H1 (cell line): Measurements from ENCODE around the gene CAMTA1. TPM values are rescaled to one million over a fixed set of nuclear protein-coding genes. Genes with fewer than 3 reads are reported as not detected.

Source experiments
- CTCF ChIA-PET: fragments of 300-600 bp; sonication (Branson Sonifier 250); formaldehyde crosslinking; loops from one replicate; lab custom pipeline; 2021; ENCODE audit not compliant: partially characterized antibody; lab: Charles Lee
- POLR2A ChIA-PET: fragments of 300-600 bp; sonication (Branson Sonifier 250); formaldehyde crosslinking; loops from one replicate; lab custom pipeline; 2021; ENCODE audit warnings: inconsistent platforms; ENCODE audit not compliant: partially characterized antibody; lab: Charles Lee
- DNase-seq, 2 experiments: peaks; one replicate each; pipeline versions ENCODE4 v3.0.0 to v3.0.0-alpha.2; 2010 to 2022; ENCODE audit warnings: low spot score in 2 of 2, low read depth in 1 of 2, mixed read lengths in 1 of 2
- FAIRE-seq: peaks from 2 replicates; lab custom pipeline; 2011; peaks lifted over from hg19 to GRCh38; lab: Jason Lieb, UNC
- H2AFZ ChIP-seq: 2 replicates; pipeline ENCODE4 v1.8.1; 2012; ENCODE audit warnings: low read length, inconsistent platforms
- H2AK5ac ChIP-seq: 2 replicates; pipeline ENCODE4 v1.6.1; 2013; ENCODE audit warnings: low read depth, low read length
- H2BK120ac ChIP-seq: replicated peaks from 2 replicates; pipeline ENCODE3; 2013; ENCODE audit warnings: low read depth, low read length, inconsistent platforms
- H2BK12ac ChIP-seq: 2 replicates; pipeline ENCODE4 v1.6.1; 2013; ENCODE audit warnings: low read depth, low read length
- H2BK15ac ChIP-seq: 2 replicates; pipeline ENCODE4 v1.6.1; 2013; ENCODE audit warnings: low read length
- H2BK20ac ChIP-seq: 2 replicates; pipeline ENCODE4 v1.6.1; 2013; ENCODE audit warnings: low read length
- H2BK5ac ChIP-seq: 2 replicates; pipeline ENCODE4 v1.6.1; 2013; ENCODE audit warnings: low read depth, low read length
- H3K14ac ChIP-seq: 2 replicates; pipeline ENCODE4 v1.6.1; 2013; ENCODE audit warnings: inconsistent platforms; ENCODE audit not compliant: insufficient read length
- H3K18ac ChIP-seq: 2 replicates; pipeline ENCODE4 v1.6.1; 2013; ENCODE audit warnings: low read length; ENCODE audit errors: extremely low read depth
- H3K23ac ChIP-seq: 2 replicates; pipeline ENCODE4 v1.6.1; 2013; ENCODE audit warnings: inconsistent platforms; ENCODE audit not compliant: insufficient read length
- H3K23me2 ChIP-seq: 2 replicates; pipeline ENCODE4 v1.6.1; 2013; ENCODE audit warnings: low read depth, low read length
- H3K27ac ChIP-seq: 2 replicates; pipeline ENCODE4 v1.6.1; 2011; ENCODE audit warnings: low read depth, low read length, inconsistent platforms
- H3K27me3 ChIP-seq, 4 experiments: replicated peaks in 1 of 4; 1 replicate in 1 of 4; 2 replicates in 3 of 4; pipeline versions ENCODE4 v1.6.1 to v1.8.1; 2011 to 2013; ENCODE audit warnings: low read length in 3 of 4, mild to moderate bottlenecking in 3 of 4, inconsistent platforms in 2 of 4, mixed read lengths in 2 of 4, moderate library complexity in 1 of 4; ENCODE audit not compliant: control insufficient read depth in 3 of 4, insufficient read depth in 3 of 4; ENCODE audit errors: extremely low read depth in 1 of 4
- H3K36me3 ChIP-seq, 4 experiments: 2 replicates each; pipeline versions ENCODE4 v1.6.1 to v1.8.1; 2011 to 2013; ENCODE audit warnings: mild to moderate bottlenecking in 4 of 4, low read length in 3 of 4, moderate library complexity in 2 of 4, control low read depth in 1 of 4, inconsistent platforms in 1 of 4; ENCODE audit not compliant: insufficient read depth in 4 of 4, control insufficient read depth in 2 of 4
- H3K4ac ChIP-seq: replicated peaks from 2 replicates; pipeline ENCODE3; 2013; ENCODE audit warnings: low read length, low read depth, mixed read lengths, inconsistent platforms; ENCODE audit not compliant: insufficient read length
- H3K4me1 ChIP-seq, 4 experiments: replicated peaks in 1 of 4; 1 replicate in 1 of 4; 2 replicates in 3 of 4; pipeline versions ENCODE4 v1.6.1 to v1.8.1; 2011 to 2013; ENCODE audit warnings: low read length in 3 of 4, inconsistent platforms in 2 of 4, mixed read lengths in 1 of 4; ENCODE audit not compliant: insufficient read depth in 4 of 4, control insufficient read depth in 3 of 4
- H3K4me2 ChIP-seq, 2 experiments: 2 replicates each; pipeline versions ENCODE4 v1.6.1 to v1.8.1; 2011 to 2013; ENCODE audit warnings: low read depth in 2 of 2, low read length in 2 of 2, control low read depth in 1 of 2, inconsistent platforms in 1 of 2, mild to moderate bottlenecking in 1 of 2; ENCODE audit not compliant: insufficient read depth in 1 of 2
- H3K4me3 ChIP-seq, 4 experiments: fragments of 200-600, 300-600 bp in 1 of 4; sonication (generic), shearing (Covaris generic), sonication (Bioruptor Twin) in 1 of 4; 2 replicates each; pipeline versions ENCODE4 v1.5.1 to v1.8.1; 2011 to 2016; ENCODE audit warnings: low read length in 4 of 4, low read depth in 3 of 4, control low read depth in 2 of 4, inconsistent platforms in 2 of 4, mild to moderate bottlenecking in 2 of 4, mixed read lengths in 1 of 4, moderate library complexity in 1 of 4; ENCODE audit not compliant: insufficient read depth in 2 of 4; ENCODE audit errors: extremely low read depth in 1 of 4
- H3K56ac ChIP-seq: replicated peaks from 2 replicates; pipeline ENCODE3; 2013; ENCODE audit warnings: low read depth, mild to moderate bottlenecking, mixed read lengths, low read length, inconsistent platforms; ENCODE audit not compliant: insufficient read length
- H3K79me1 ChIP-seq: 2 replicates; pipeline ENCODE4 v1.6.1; 2013; ENCODE audit warnings: low read depth, low read length, control low read depth
- H3K79me2 ChIP-seq, 2 experiments: 2 replicates each; pipeline versions ENCODE4 v1.6.1 to v1.8.1; 2012 to 2013; ENCODE audit warnings: low read length in 2 of 2, mild to moderate bottlenecking in 2 of 2, inconsistent platforms in 1 of 2; ENCODE audit not compliant: insufficient read depth in 2 of 2, control insufficient read depth in 1 of 2
- H3K9ac ChIP-seq, 4 experiments: replicated peaks in 1 of 4; 1 replicate in 1 of 4; 2 replicates in 3 of 4; pipeline versions ENCODE4 v1.6.1 to v1.8.1; 2011 to 2013; ENCODE audit warnings: low read depth in 3 of 4, low read length in 3 of 4, control low read depth in 2 of 4, mild to moderate bottlenecking in 2 of 4, moderate library complexity in 2 of 4, inconsistent platforms in 1 of 4; ENCODE audit errors: extremely low read depth in 1 of 4
- H3K9me3 ChIP-seq, 2 experiments: 2 replicates each; pipeline versions ENCODE4 v1.6.1 to v1.8.1; 2012 to 2013; ENCODE audit warnings: mild to moderate bottlenecking in 2 of 2, moderate library complexity in 2 of 2, control low read depth in 1 of 2, inconsistent platforms in 1 of 2, low read depth in 1 of 2, low read length in 1 of 2, mixed read lengths in 1 of 2; ENCODE audit not compliant: insufficient read depth in 2 of 2
- H4K20me1 ChIP-seq, 2 experiments: replicated peaks in 1 of 2; 2 replicates each; pipeline versions ENCODE3 to v1.8.1; 2011 to 2013; ENCODE audit warnings: inconsistent platforms in 2 of 2, low read length in 2 of 2, mild to moderate bottlenecking in 1 of 2; ENCODE audit not compliant: insufficient read depth in 2 of 2, control insufficient read depth in 1 of 2
- H4K5ac ChIP-seq: 2 replicates; pipeline ENCODE4 v1.6.1; 2013; ENCODE audit warnings: low read length, low read depth, mixed read lengths, inconsistent platforms; ENCODE audit not compliant: insufficient read length
- H4K8ac ChIP-seq: 2 replicates; pipeline ENCODE4 v1.8.0; 2013; ENCODE audit warnings: mild to moderate bottlenecking, moderate library complexity, low read length, inconsistent platforms; ENCODE audit not compliant: insufficient read depth; ENCODE audit errors: extremely low read depth
- H4K91ac ChIP-seq: replicated peaks from 2 replicates; pipeline ENCODE3; 2013; ENCODE audit warnings: low read length, mixed read lengths, inconsistent platforms; ENCODE audit not compliant: insufficient read length
- BCL11A ChIP-seq, 2 experiments: IDR thresholded peaks; one replicate each; pipeline ENCODE4 v1.6.1; 2011; ENCODE audit warnings: low read depth in 2 of 2, low read length in 2 of 2, mild to moderate bottlenecking in 2 of 2
- HDAC2 ChIP-seq, 2 experiments: fragments of 300-600 bp in 1 of 2; sonication (generic) in 1 of 2; IDR thresholded peaks; 2 replicates each; pipeline ENCODE4 v1.6.1; 2011 to 2012; ENCODE audit warnings: low read depth in 2 of 2, low read length in 2 of 2, mild to moderate bottlenecking in 2 of 2, moderate library complexity in 2 of 2, borderline replicate concordance in 1 of 2, inconsistent platforms in 1 of 2
- HDAC6 ChIP-seq: IDR thresholded peaks from one replicate; pipeline ENCODE4 v1.7.1; 2012; ENCODE audit warnings: low read depth, mild to moderate bottlenecking, inconsistent platforms, low read length, moderate library complexity
- POLR2A ChIP-seq, 2 experiments: IDR thresholded peaks; 1 replicate in 1 of 2; 2 replicates in 1 of 2; pipeline ENCODE4 v1.6.1; 2011; ENCODE audit warnings: low read depth in 2 of 2, low read length in 2 of 2, mild to moderate bottlenecking in 2 of 2; ENCODE audit errors: control extremely low read depth in 1 of 2
- TAF1 ChIP-seq: IDR thresholded peaks from 2 replicates; pipeline ENCODE4 v1.6.1; 2011; ENCODE audit warnings: mild to moderate bottlenecking, low read depth, low read length
- TAF7 ChIP-seq: optimal IDR thresholded peaks from 2 replicates; pipeline ENCODE3; 2011; ENCODE audit warnings: low read depth, mild to moderate bottlenecking, inconsistent platforms, low read length, moderate library complexity, borderline replicate concordance
- YY1 ChIP-seq: IDR thresholded peaks from 2 replicates; pipeline ENCODE4 v1.6.1; 2011; ENCODE audit warnings: low read depth, mild to moderate bottlenecking, low read length
- WGBS, 2 experiments: shearing (Covaris generic) in 1 of 2; methylation state at CpG; one replicate each; pipeline versions ENCODE4 v1.1.6 to v1.1.7; 2013 to 2015; ENCODE audit warnings: low lambda C conversion rate in 2 of 2, mixed read lengths in 2 of 2, inconsistent platforms in 1 of 2, low coverage in 1 of 2, missing lambda C conversion rate in 1 of 2; ENCODE audit not compliant: insufficient replicate concordance in 2 of 2, insufficient coverage in 1 of 2, insufficient read length in 1 of 2; ENCODE audit errors: extremely low coverage in 1 of 2, missing lambda C conversion rate in 1 of 2; 5-methylcytosine and 5-hydroxymethylcytosine counted together
- polyA plus RNA-seq, 7 experiments: library from polyadenylated mRNA; depleted of rRNA in 3 of 7; stranded (reverse) in 5 of 7; unstranded in 2 of 7; fragments of >200 nt in 5 of 7; fragments of 200-250 nt in 2 of 7; gene quantifications; 1 replicate in 5 of 7; 2 replicates in 1 of 7; 4 replicates in 1 of 7; pipeline versions ENCODE4 v1.2.1 to v1.2.3, GENCODE V29; 2011 to 2013; ENCODE audit warnings: missing spikeins in 2 of 7, mixed read lengths in 2 of 7
- total RNA-seq: library from RNA; stranded (reverse); fragmentation: NEBNext Ultra II Directional; extraction: Animal tissue kit (Norgen Biotek cat#: 25700); gene quantifications from 2 replicates; pipeline ENCODE4 v1.2.1, GENCODE V29; 2021

CAMTA1 gene
- total and polyA plus RNA-seq, 2 of the 8 experiments (the other 6 are each of a cell fraction or from before 2014, with no cell fraction given) = 65.0 to 119 TPM

DNA sequence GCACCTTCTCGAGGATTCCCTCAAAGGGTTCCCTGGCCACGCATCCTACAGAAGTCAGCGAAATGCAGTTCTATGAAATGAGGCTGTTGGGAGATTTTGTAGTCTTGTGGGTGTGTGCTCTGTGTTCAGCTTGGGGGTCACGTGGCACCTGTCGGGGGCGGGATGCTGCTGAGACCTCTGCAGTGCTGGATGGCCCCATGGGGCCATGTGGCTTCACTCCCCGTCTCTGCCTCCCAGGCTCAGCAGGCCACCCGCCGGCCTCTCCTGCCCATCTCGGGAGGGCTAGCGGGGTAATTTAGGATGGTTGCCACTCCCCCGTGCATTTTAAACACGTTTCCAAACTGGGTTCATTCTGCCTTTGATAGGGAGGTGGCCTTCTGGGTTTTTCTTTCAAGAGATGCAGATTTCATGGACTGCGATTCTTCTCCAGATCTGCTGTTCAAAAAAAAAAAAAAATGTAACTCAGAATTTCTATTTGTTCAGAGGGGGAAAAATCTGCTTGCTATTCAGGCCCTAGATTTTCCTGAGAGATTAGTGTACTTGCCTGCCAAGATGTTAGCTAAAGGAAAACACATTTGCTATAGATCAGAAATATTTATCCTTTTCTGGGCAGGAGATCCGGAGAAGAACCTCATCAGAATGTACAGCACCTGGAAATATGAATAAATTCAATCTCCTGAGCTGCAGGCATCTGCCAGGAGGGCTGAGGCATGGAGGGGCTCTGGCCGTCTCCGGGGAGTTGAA, 708.6 kb downstream of the CAMTA1 start:
- no peak overlapping the region for H2AK5ac ChIP-seq
- H3K79me2 ChIP-seq = no peaks in the 10 kb centered on the region
- WGBS, 2 experiments = 81% methylated on average over 17 of the region's 17 CpGs; no CpG with 5 or more reads in 1 of the 2 experiments
- no peak overlapping the region for H3K4me3 ChIP-seq
- H2BK120ac ChIP-seq = no peak overlapping the region
- H3K23me2 ChIP-seq = peaks cover 14% of the 10 kb centered on the region
- H4K91ac ChIP-seq = no peak overlapping the region
- no peak overlapping the region for H2BK15ac ChIP-seq
- no peak overlapping the region for H3K4me2 ChIP-seq
- H3K18ac ChIP-seq = no peak overlapping the region
- no peak for TF ChIP-seq HDAC2 (IDR thresholded peaks at IDR 0.05; ENCODE audit: borderline replicate concordance in 1 of 2, low read depth in 2 of 2, low read length in 2 of 2)
- no peak for TF ChIP-seq HDAC6
- TF ChIP-seq YY1 = no peak
- TF ChIP-seq TAF1 = no peak
- no peak for TF ChIP-seq POLR2A (IDR thresholded peaks at IDR 0.05; ENCODE audit: control extremely low read depth in 1 of 2, low read depth in 2 of 2, low read length in 2 of 2)
- no peak for TF ChIP-seq BCL11A (IDR thresholded peaks at IDR 0.05; ENCODE audit: low read depth in 2 of 2, low read length in 2 of 2)
- TF ChIP-seq TAF7 = no peak
- H3K9me3 ChIP-seq = peaks cover 0 to 3% of the 10 kb centered on the region in 2 experiments; a peak in 1 of 4 replicates
- ChIA-PET POLR2A (interaction anchor here (0.7 kb wide), 1 partner anchor 115 kb away, joined by 4 read pairs; no protein-coding TSS in a partner anchor), CTCF (interaction anchor here (0.7 kb wide), 1 partner anchor 36 kb away, joined by 4 read pairs; no protein-coding TSS in a partner anchor)
- FAIRE-seq = no peak
- no peak overlapping the region for H3K14ac ChIP-seq
- H2AFZ ChIP-seq = no peak overlapping the region
- no peak overlapping the region for H3K56ac ChIP-seq
- no peaks in the 10 kb centered on the region for H3K79me1 ChIP-seq
- H4K8ac ChIP-seq = no peak overlapping the region; the same call in 1 of the 2 replicates
- no peak overlapping the region for H3K27ac ChIP-seq
- H3K27me3 ChIP-seq = no peaks in the 10 kb centered on the region
- H3K4ac ChIP-seq = no peak overlapping the region
- H4K20me1 ChIP-seq = peaks cover 0 to 7% of the 10 kb centered on the region in 2 experiments
- H4K5ac ChIP-seq = no peak overlapping the region
- H3K4me1 ChIP-seq = peaks cover 0 to 4% (median 3%) of the 10 kb centered on the region in 4 experiments; a peak in 2 of 7 replicates
- H2BK20ac ChIP-seq = no peak overlapping the region
- DNase-seq = no peak
- no peak overlapping the region for H3K23ac ChIP-seq
- H3K36me3 ChIP-seq = peaks cover 0 to 3% (median 0%) of the 10 kb centered on the region in 4 experiments; a peak in 1 of 8 replicates
- no peak overlapping the region for H2BK5ac ChIP-seq
- no peak overlapping the region for H2BK12ac ChIP-seq
- no peak overlapping the region for H3K9ac ChIP-seq
